K562 (cell line): Measurements from ENCODE around the gene GADD45GIP1. TPM values are rescaled to one million over a fixed set of nuclear protein-coding genes. Genes with fewer than 3 reads are reported as not detected.
A peak's percentile ranks its signal among the peaks of the same experiment; 100 is the strongest.

Experiments
- COPS2 ChIP-seq: fragments of 450-650 bp; conservative IDR thresholded peaks from 2 replicates; pipeline ENCODE4 v1.6.1; 2016; ENCODE audit warnings: mild to moderate bottlenecking, moderate library complexity
- CREB3 ChIP-seq: fragments of 450-650 bp; conservative IDR thresholded peaks from 2 replicates; pipeline ENCODE4 v1.6.1; 2016; ENCODE audit warnings: missing genetic modification characterization, low read depth, mild to moderate bottlenecking, missing compliant biosample characterization, moderate library complexity
- RAD51 ChIP-seq: fragments of 450-650 bp; IDR thresholded peaks from 2 replicates; pipeline ENCODE4 v1.7.1; 2016; ENCODE audit warnings: low read depth, mild to moderate bottlenecking, borderline replicate concordance
- SIN3A ChIP-seq, 2 experiments: fragments of 150-350 bp in 1 of 2; IDR thresholded peaks; 2 replicates each; pipeline ENCODE4 v1.6.1; 2011 to 2016; ENCODE audit warnings: borderline replicate concordance in 2 of 2, low read depth in 2 of 2, low read length in 2 of 2, mild to moderate bottlenecking in 2 of 2, moderate library complexity in 2 of 2; ENCODE audit not compliant: control insufficient read depth in 1 of 2
- SNIP1 ChIP-seq: fragments of 450-650 bp; IDR thresholded peaks from 2 replicates; pipeline ENCODE4 v1.7.1; 2017; ENCODE audit warnings: low read depth, mild to moderate bottlenecking
- TSHZ1 ChIP-seq: fragments of 250-450 bp; sonication (Bioruptor Pico); IDR thresholded peaks from 2 replicates; pipeline ENCODE4 v1.4.0; 2020; ENCODE audit warnings: mild to moderate bottlenecking, moderate library complexity
- ZBTB17 ChIP-seq: fragments of 450-650 bp; formaldehyde crosslinking; IDR thresholded peaks from 2 replicates; pipeline ENCODE4 v1.4.0; 2020; ENCODE audit warnings: mild to moderate bottlenecking
- ZKSCAN1 ChIP-seq: fragments of 150-350 bp; IDR thresholded peaks from 2 replicates; pipeline ENCODE4 v1.6.1; 2016; ENCODE audit warnings: low read depth, low read length
- polyA plus RNA-seq, 8 experiments: library from polyadenylated mRNA; depleted of rRNA in 4 of 8; stranded (reverse) in 5 of 8; unstranded in 3 of 8; fragments of >200 nt; fragmentation: Nextera tagmentation in 2 of 8; fragmentation: Illumina TruSeq in 1 of 8; extraction: Ambion mirVana in 2 of 8; extraction: Trizol in 1 of 8; gene quantifications; 2 replicates each; pipeline versions ENCODE4 v1.2.1 to v1.2.3, GENCODE V29; 2011 to 2014; ENCODE audit warnings: inconsistent platforms in 1 of 8, missing spikeins in 1 of 8
- total RNA-seq, 7 experiments: library from RNA; depleted of rRNA in 6 of 7; stranded (reverse); fragments of >200 nt in 6 of 7; fragmentation: Illumina TruSeq in 2 of 7; extraction: Trizol in 2 of 7; gene quantifications; 2 replicates each; pipeline versions ENCODE4 v1.2.1 to v1.2.3, GENCODE V29; 2011 to 2021; ENCODE audit warnings: low replicate concordance in 1 of 7
- TF ChIP-seq, protein P1 (sequence below), 2 experiments: fragments of 450-650 bp; IDR thresholded peaks; 2 replicates each; pipeline ENCODE4 v1.6.1; 2016; ENCODE audit warnings: mild to moderate bottlenecking in 2 of 2, borderline replicate concordance in 1 of 2, low read depth in 1 of 2, moderate library complexity in 1 of 2
- TF ChIP-seq, protein P2 (sequence below): fragments of 250-450 bp; sonication (Bioruptor Pico); IDR thresholded peaks from 2 replicates; pipeline ENCODE4 v1.6.1; 2021; ENCODE audit warnings: mild to moderate bottlenecking

The GADD45GIP1 gene
- total and polyA plus RNA-seq, 9 of the 15 experiments (the other 6 are each of a cell fraction or from before 2014, with no cell fraction given), result 5.1 to 161 (median 29.2) TPM

DNA sequence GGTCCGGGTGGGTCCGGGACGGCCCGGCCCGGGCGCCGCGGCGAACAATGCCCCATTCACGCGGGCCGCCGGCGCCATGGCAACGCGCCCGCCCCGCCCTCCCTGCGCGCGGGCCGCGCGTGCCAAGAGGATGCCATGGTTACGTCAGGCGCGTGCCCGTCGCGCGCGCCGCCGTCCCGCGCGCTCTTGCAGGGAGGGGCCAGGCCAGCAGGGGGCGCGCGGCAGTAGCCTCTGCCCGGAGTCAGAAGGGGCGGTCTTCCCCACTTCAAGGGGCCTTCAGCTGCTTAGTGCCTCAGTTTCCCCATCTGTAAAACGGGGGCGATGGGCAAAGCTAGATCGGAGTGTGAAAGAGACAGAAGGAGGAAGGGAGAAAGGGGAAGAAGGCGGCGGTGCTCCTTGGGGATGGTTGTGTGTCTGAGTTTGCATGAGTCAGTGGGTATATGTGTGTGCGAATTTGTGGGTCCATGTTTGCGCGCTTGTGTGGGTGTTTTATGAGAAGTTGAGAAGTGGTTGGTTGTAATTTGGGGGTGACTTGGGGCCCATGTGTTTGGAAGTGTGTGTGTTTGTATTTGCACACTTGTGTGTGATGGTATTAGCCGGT lies 26.6 kb upstream of the GADD45GIP1 start (continued):
- TF ChIP-seq CREB3 (tag) (0 out of 2 replicates have a peak, but pooled peaks have one; percentile 32), ZBTB17 (CRISPR knock-in tag) (no peak), TSHZ1 (CRISPR knock-in tag) (no peak), COPS2 (no peak), SNIP1 (no peak), ZKSCAN1 (no peak), RAD51 (no peak), SIN3A (IDR thresholded peaks at IDR 0.05; ENCODE audit: borderline replicate concordance in 2 of 2, control insufficient read depth in 1 of 2, low read depth in 2 of 2, low read length in 2 of 2) (0 out of 4 replicates have a peak, but pooled peaks of 1 of the 2 experiments have one; percentile 27)
- TF ChIP-seq, protein P1, sequence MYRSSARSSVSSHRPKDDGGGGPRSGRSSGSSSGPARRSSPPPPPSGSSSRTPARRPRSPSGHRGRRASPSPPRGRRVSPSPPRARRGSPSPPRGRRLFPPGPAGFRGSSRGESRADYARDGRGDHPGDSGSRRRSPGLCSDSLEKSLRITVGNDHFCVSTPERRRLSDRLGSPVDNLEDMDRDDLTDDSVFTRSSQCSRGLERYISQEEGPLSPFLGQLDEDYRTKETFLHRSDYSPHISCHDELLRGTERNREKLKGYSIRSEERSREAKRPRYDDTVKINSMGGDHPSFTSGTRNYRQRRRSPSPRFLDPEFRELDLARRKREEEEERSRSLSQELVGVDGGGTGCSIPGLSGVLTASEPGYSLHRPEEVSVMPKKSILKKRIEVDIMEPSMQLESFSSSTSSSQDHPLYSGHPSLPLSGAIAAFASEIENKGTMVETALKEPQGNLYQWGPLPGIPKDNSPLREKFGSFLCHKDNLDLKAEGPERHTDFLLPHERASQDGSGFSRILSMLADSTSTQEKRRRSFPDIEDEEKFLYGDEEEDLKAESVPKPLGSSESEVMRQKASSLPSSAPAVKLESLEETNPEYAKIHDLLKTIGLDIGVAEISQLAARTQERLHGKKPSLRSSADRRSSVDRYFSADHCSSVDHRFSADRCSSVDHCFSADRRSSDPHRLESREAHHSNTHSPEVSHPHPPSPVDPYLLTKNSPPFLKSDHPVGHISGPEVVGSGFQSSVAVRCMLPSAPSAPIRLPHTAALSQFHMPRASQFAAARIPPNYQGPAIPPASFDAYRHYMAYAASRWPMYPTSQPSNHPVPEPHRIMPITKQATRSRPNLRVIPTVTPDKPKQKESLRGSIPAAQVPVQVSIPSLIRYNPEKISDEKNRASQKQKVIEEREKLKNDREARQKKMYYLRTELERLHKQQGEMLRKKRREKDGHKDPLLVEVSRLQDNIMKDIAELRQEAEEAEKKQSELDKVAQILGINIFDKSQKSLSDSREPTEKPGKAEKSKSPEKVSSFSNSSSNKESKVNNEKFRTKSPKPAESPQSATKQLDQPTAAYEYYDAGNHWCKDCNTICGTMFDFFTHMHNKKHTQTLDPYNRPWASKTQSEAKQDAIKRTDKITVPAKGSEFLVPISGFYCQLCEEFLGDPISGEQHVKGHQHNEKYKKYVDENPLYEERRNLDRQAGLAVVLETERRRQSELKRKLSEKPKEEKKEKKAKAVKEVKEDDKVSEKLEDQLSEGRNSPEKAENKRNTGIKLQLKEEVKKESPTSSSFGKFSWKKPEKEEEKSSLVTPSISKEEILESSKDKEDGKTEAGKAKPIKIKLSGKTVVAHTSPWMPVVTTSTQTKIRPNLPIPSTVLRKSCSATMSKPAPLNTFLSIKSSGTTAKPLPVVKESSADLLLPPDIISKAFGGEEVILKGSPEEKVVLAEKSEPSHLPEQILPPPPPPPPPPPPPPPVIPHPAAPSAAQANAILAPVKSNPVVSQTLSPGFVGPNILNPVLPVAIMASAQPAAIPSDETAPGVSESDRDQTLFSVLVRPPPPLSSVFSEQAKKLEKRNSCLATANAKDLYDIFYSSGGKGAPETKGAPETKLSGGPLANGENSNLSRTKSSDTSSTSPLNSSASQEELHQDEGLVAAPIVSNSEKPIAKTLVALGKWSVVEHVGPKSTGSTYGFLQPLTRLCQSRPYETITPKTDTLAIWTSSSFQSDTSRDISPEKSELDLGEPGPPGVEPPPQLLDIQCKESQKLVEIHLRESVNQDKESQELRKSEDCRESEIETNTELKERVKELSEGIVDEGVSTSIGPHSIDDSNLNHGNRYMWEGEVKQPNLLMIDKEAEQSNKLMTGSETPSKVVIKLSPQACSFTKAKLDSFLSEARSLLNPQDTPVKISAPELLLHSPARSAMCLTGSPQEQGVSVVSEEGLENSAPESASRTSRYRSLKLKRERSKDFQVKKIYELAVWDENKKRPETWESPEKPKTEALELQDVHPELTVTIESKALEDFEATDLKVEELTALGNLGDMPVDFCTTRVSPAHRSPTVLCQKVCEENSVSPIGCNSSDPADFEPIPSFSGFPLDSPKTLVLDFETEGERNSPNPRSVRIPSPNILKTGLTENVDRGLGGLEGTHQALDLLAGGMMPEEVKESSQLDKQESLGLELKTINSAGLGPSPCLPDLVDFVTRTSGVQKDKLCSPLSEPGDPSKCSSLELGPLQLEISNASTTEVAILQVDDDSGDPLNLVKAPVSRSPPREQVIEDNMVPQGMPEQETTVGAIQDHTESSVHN (IDR thresholded peaks at IDR 0.05; ENCODE audit: borderline replicate concordance in 1 of 2, low read depth in 1 of 2), result peak in 1 of 2 experiments; percentile 37; a peak in 1 of 4 replicates
- TF ChIP-seq, protein P2, sequence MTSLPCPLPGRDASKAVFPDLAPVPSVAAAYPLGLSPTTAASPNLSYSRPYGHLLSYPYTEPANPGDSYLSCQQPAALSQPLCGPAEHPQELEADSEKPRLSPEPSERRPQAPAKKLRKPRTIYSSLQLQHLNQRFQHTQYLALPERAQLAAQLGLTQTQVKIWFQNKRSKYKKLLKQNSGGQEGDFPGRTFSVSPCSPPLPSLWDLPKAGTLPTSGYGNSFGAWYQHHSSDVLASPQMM, result no peak
